NCI-H510A treated with DMSO at 0.1 percent for 48 hours (cell line): ENCODE results near the gene TTC29.
"Not testable (repeated sequence)": the region's sequence is repeated elsewhere in the genome, so short reads cannot be mapped to it uniquely, and the experiment has no call there.

Experiments
- DNase-seq: peaks from one replicate; lab custom pipeline; 2025; lab: John Stamatoyannopoulos, UW

The TTC29 gene

DNA sequence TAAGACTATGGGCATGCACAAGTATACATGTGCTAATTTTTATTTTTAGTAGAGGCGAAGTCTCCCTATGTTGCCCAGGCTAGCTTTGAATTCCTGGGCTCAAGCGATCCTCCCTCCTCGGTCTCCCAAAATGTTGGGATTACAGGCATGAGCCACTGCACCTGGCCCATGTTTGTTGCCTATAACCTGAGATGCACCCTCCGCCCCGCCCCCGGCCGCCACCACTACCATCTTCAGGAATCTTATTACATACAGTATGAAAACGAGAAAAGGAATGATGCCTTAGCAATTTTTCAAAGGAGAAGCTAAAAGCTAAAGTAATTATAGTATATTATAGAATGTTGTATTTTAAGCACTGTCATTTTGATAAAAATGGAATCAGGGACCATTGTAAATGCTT, 245.8 kb downstream of the TTC29 start:
- DNase-seq: no peak

DNA sequence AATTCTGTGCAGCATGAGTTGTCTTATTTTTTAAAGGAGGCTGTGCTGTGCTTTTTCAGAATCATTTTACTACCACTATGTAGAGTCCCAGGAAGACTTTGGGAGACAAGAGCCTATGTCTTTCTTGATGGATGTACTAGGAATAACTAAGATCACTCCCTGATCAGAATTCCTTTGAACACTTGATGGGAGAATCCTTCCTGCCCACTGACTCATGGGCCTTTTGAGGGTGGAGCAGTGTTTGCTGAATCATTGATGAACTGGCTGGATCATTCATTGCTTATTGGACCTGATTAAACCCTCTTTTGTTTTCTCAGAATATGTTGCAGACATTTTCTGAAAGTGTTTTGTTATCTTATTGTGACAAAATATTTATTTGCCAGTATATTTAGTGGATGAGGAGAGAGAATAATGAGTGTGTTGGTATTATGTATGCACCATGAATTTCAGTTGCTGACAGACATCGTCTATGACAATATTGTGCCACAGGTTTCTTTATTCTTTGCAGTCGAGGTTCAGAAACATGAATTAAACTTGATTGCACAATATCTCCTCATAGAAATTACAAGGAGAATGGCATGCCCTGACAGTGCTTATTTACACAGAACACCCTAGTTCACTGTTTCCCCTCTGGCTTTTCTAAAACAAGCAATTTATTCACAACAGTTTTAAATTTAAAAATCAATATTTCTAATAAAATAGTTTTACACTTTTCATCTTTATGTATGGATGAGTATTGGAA, 270.7 kb downstream of the TTC29 start:
- no peak for DNase-seq

DNA sequence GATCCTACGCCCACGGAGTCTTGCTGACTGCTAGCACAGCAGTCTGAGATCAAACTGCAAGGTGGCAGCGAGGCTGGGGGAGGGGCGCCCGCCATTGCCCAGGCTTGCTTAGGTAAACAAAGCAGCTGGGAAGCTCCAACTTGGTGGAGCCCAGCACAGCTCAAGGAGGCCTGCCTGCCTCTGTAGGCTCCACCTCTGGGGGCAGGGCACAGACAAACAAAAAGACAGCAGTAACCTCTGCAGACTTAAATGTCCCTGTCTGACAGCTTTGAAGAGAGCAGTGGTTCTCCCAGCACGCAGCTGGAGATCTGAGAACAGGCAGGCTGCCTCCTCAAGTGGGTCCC, 281.7 kb downstream of the TTC29 start:
- DNase-seq: not testable (repeated sequence)

DNA sequence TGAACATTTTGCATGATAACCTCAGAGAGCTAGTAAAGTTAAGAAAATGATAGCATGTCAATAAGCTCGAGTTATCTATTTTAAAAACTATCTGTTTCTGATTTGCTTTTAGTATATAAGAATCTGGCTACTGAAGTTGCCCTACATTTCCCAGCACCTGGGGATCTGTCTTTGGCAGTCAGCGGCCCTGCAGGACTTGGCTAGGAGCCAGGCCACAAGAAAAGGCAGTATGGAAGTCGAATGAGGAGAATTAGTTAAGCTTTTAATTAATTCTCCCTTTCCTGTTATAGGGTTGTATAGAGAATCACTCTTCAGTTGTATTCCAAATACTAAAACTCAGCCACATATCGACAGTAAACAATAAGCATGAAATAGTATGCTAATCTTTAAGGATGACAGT, 284.3 kb downstream of the TTC29 start:
- DNase-seq: peak; percentile 13
